Activated naive CD8-positive, alpha-beta T cell treated with anti-CD3 and anti-CD28 coated beads for 36 hours (primary cell): Measurements from ENCODE around the gene LSM14B. TPM values are rescaled to one million over a fixed set of nuclear protein-coding genes. Genes with fewer than 3 reads are reported as not detected.

Experiments
- DNase-seq: peaks from one replicate; pipeline ENCODE4 v3.0.0; 2021
- H3K27ac Mint-ChIP-seq: one replicate; pipeline ENCODE4 v1.8.0; 2022; ENCODE audit warnings: mild to moderate bottlenecking, moderate library complexity, mixed read lengths
- H3K27me3 Mint-ChIP-seq: one replicate; pipeline ENCODE4 v1.8.0; 2022; ENCODE audit warnings: mild to moderate bottlenecking, mixed read lengths
- H3K36me3 Mint-ChIP-seq: one replicate; pipeline ENCODE4 v1.8.0; 2021; ENCODE audit warnings: mild to moderate bottlenecking, mixed read lengths
- H3K4me1 Mint-ChIP-seq: one replicate; pipeline ENCODE4 v1.8.0; 2021; ENCODE audit warnings: mixed read lengths
- H3K4me3 Mint-ChIP-seq: one replicate; pipeline ENCODE4 v1.8.0; 2022; ENCODE audit warnings: mild to moderate bottlenecking, moderate library complexity, mixed read lengths
- H3K9me3 Mint-ChIP-seq: one replicate; pipeline ENCODE4 v1.8.0; 2022; ENCODE audit warnings: mixed read lengths
- total RNA-seq, 2 experiments: library from RNA; stranded (reverse); gene quantifications; one replicate each; pipeline ENCODE4 v1.2.3, GENCODE V29; 2021

The LSM14B gene
- total RNA-seq, 2 experiments from 2014 or later: 32.8 to 34.5 TPM

DNA sequence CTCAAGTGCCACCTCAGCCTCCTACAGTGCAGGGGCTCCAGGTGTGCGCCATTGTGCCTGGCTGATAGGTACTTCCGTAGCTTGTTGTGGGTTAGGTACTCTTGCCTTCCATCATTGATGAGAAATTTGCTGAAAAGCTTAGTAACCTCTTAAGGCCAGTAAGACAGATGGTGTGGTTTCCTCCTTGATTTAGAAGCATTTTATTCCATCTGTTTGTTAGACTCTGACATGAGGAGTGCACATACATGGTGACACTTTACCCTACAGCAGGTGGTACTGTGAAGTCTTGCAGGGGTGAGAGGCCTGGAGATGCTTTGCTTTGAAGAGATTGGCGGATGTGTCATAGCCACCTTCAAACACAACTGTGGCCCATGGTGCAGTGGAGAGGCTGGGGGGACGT is 45.8 kb downstream of the LSM14B start:
- Mint-ChIP-seq H3K27ac (no peak overlapping the region), H3K27me3 (no peaks in the 10 kb centered on the region), H3K9me3 (no peaks in the 10 kb centered on the region), H3K4me3 (no peak overlapping the region), H3K36me3 (peaks cover 10% of the 10 kb centered on the region), H3K4me1 (no peaks in the 10 kb centered on the region)
- DNase-seq: no peak

DNA sequence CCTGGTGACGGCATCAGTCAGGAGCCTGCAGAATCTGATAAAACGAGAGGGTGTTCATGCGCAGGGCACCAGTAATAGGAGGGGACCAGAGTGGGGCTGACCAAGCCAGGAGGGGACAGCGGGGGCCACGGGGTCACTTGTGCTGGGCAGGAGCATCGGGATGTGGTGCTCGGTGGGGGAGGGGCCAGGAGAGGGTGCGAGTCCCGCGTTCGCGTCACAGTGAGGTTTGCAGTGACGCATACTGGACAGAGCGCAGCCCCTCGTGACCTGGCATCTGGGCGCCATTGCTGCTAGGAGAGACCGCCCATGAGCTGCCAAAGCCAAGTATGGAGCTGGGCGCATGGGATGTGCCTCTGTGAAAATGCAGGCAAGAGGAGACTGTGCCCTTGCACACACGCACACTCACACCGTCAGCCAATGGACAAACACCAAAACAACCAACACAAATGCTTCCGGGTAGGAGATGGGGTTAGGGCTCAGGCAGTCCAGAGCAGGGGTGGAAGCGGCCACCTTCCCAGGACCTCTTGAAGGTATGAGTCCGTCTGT is 46.7 kb downstream of the LSM14B start:
- H3K4me1 Mint-ChIP-seq: no peaks in the 10 kb centered on the region

DNA sequence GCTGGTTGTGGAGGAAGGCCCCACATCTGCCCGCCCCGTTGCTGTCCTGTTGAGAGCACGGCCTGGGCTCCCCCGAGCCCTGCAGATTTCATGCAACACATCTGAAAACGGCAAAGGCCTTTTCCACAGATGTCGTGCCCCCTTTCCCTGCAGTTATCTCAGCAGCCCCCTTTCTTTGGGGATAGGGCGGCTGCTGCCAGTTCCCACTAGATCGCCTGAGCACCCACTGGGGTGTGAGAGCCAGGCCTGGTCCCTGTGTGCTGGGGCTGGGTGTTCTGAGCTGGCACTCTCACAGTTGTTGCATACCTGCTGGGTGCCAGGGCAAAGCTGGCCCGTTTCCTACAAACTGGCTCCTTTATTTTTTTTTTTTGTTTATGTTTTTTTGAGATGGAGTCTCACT is 48.3 kb downstream of the LSM14B start:
- Mint-ChIP-seq H3K27ac (no peak overlapping the region), H3K4me3 (no peak overlapping the region), H3K9me3 (no peaks in the 10 kb centered on the region), H3K36me3 (peaks cover 10% of the 10 kb centered on the region), H3K4me1 (no peaks in the 10 kb centered on the region), H3K27me3 (no peaks in the 10 kb centered on the region)
- no peak for DNase-seq

More for the DNA sequence above, 46.7 kb downstream of the LSM14B start:
- DNase-seq: no peak
- H3K9me3 Mint-ChIP-seq: no peaks in the 10 kb centered on the region
- no peak overlapping the region for H3K27ac Mint-ChIP-seq
- H3K27me3 Mint-ChIP-seq: no peaks in the 10 kb centered on the region
- H3K36me3 Mint-ChIP-seq: peaks cover 10% of the 10 kb centered on the region
- H3K4me3 Mint-ChIP-seq: no peak overlapping the region

DNA sequence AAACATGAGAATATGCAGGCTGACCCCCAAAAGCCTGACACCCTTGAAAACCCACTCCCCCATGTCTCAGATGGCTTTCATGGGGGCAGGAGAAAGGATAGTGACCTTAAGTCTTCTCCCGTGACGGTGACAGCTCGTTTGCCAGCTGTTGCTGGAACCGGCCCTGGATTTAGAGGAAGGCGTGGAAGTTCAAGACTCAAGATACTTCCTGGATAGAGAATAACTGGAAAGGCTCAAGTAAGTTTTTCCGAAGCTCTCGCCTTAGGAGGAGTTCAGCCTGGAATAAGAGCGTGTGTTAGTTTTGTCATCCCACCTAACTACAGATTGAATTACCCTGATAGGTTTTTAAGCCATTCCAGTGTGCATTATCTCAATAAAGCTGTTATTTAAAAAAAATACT is 49.0 kb downstream of the LSM14B start:
- Mint-ChIP-seq H3K36me3 (peaks cover 10% of the 10 kb centered on the region), H3K27me3 (no peaks in the 10 kb centered on the region), H3K4me3 (no peak overlapping the region), H3K4me1 (no peaks in the 10 kb centered on the region), H3K27ac (no peak overlapping the region), H3K9me3 (no peaks in the 10 kb centered on the region)
- DNase-seq: no peak

GRCh38 chr20:62172666-62173065 is 50.4 kb downstream of the LSM14B start:
- Mint-ChIP-seq H3K36me3 (peaks cover 10% of the 10 kb centered on the region), H3K4me1 (no peaks in the 10 kb centered on the region), H3K27ac (no peak overlapping the region), H3K9me3 (no peaks in the 10 kb centered on the region), H3K4me3 (no peak overlapping the region), H3K27me3 (no peaks in the 10 kb centered on the region)
- DNase-seq: no peak

DNA sequence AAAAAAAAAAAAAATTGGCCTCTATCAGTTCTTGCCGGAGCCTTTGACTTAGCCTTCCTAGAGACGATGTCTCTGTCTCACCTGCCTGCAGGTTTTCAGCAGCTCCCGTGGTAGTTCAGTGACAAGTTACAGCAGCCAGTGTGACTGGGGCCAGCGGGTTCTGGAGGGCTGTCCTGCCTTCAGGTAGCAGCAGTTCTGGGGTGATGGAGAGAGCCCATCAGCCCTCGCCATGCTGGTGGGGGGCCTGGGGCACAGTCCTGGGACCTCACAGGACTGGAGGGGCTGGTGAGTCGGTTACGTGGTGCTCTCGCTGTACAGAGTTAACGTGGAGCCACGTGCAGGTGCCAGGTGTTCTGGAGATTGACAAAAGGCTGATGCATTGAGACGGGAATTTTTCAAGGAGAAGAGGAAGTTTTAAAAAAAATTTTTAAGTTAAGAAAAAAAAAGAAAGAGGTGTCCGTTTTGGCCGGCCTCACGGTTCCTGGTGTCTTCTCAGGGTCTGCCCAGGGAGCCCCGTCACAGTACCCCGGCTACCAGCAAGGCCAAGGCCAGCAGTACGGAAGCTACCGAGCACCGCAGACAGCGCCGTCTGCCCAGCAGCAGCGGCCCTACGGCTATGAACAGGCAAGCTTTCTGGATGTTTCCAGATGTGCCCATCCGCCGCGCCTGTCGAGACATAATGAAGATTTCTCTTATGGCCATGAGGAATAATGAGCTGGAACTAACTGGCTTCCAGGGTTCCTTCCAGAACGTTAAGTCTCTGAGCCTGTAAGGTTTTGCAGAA is 51.9 kb downstream of the LSM14B start:
- DNase-seq: no peak
- Mint-ChIP-seq H3K27me3 (no peaks in the 10 kb centered on the region), H3K36me3 (peaks cover 8% of the 10 kb centered on the region), H3K27ac (no peak overlapping the region), H3K4me3 (no peak overlapping the region), H3K9me3 (no peaks in the 10 kb centered on the region), H3K4me1 (no peaks in the 10 kb centered on the region)

DNA sequence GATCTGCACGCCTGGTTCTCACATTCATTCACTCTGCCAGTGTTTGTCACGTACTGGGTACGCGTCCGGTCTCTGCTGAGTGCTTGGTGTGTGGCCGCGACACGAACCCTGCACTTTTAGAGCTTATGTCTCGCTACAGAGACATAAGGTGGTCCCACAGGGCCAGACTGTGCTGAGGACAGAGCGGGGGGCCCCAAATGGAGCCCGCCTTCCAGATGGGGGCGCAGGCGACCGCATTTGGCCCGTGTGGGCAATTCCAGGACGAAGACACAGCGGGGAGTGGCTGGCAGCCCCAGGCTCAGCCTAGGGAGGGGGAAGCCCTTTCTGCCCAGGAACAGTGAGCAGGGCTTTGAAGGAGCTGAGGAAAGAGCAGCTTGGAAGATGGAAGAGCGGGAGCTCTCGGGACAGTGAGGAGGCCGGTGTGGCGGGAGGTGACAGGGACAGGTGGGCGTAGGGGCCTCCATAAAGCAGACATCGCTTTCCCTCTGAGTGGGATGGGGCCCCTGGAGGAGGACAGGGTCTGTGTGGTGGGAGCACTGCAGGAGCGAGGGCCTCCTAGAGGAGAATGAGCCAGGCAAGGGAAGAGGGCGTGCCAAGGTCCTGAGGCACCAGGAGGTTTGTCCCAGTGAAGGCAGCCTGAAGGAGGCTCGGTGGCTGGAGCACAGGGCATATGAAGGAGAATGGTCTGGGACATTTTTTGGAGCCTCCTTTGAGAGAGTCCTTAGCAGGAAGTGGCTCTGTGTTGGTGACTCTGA is 52.8 kb downstream of the LSM14B start:
- peaks cover 9% of the 10 kb centered on the region for H3K36me3 Mint-ChIP-seq
- no peak for DNase-seq
- no peaks in the 10 kb centered on the region for H3K27me3 Mint-ChIP-seq
- no peaks in the 10 kb centered on the region for H3K9me3 Mint-ChIP-seq
- H3K4me3 Mint-ChIP-seq: no peak overlapping the region
- H3K27ac Mint-ChIP-seq: no peak overlapping the region
- H3K4me1 Mint-ChIP-seq: no peaks in the 10 kb centered on the region

- H3K9me3 Mint-ChIP-seq: no peaks in the 10 kb centered on the region
- DNase-seq: no peak
- H3K36me3 Mint-ChIP-seq: peaks cover 9% of the 10 kb centered on the region
- H3K4me3 Mint-ChIP-seq: no peak overlapping the region
- no peak overlapping the region for H3K27ac Mint-ChIP-seq
- H3K4me1 Mint-ChIP-seq: no peaks in the 10 kb centered on the region
- no peaks in the 10 kb centered on the region for H3K27me3 Mint-ChIP-seq
Observed at GRCh38 chr20:62175711-62176110, 53.4 kb downstream of the LSM14B start.

DNA sequence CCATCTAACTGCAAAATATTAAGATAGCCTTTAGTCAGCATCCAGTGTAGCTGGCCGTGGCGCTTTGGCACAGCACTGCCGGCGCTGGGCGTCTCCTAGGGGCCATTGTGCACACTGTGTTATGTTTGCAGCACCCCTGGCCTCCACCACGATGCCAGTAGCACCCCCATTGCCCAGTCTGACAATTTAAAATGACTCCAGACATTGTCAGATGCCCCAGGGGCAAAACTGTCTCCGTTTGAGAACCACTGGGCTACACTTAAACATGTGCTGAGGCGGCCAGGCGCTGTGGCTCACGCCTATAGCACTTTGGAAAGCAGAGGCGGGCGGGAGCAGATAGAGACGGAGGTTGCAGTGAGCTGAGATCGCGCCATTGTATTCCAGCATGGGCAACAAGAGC is 54.6 kb downstream of the LSM14B start:
- DNase-seq: no peak
- Mint-ChIP-seq H3K27ac (no peak overlapping the region), H3K4me3 (no peak overlapping the region), H3K36me3 (peaks cover 12% of the 10 kb centered on the region), H3K9me3 (no peaks in the 10 kb centered on the region), H3K27me3 (no peaks in the 10 kb centered on the region), H3K4me1 (peaks cover 3% of the 10 kb centered on the region)

DNA sequence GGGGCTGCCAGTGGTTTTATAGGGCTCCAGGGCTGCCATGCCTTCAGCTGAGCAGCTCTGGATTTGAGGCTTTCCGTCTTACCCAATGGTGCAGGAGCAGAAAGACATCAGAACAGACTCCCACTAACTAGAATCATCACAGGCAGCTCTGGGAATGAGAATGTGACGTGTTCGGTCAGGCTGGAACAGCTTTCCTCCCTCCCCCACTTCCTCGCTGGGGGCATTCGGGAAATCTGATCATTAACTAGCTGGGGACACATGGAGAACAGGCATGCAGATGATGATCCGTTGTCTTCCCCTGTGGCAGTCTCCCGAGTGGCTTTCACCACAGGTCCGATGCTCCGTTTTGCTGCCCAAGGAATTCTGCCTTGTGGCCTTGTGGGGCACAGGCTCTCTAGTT is 55.0 kb downstream of the LSM14B start:
- no peak for DNase-seq
- Mint-ChIP-seq H3K27me3 (no peaks in the 10 kb centered on the region), H3K27ac (no peak overlapping the region), H3K9me3 (no peaks in the 10 kb centered on the region), H3K4me3 (no peak overlapping the region), H3K4me1 (peaks cover 6% of the 10 kb centered on the region), H3K36me3 (peaks cover 16% of the 10 kb centered on the region)

GRCh38 chr20:62178316-62179161 is 56.3 kb downstream of the LSM14B start:
- Mint-ChIP-seq H3K9me3 (no peaks in the 10 kb centered on the region), H3K27ac (no peak overlapping the region), H3K4me3 (no peak overlapping the region), H3K36me3 (peaks cover 19% of the 10 kb centered on the region), H3K27me3 (no peaks in the 10 kb centered on the region), H3K4me1 (peaks cover 7% of the 10 kb centered on the region)
- DNase-seq: no peak

DNA sequence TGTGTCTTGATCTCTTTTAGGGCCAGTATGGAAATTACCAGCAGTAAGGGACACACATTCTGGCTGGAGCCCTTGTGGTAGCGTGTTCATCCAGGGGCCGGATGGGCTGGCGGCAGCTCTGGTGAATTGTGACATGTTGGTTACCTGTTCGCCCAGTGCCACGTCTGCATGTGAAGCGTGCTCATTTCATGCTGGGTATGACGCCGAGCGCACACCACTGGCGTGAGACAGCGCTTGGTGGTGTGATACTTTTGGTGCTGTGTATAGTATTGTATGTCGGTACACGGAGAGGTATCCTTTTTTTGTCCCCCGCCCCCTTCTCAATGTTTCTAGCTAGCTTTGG is 56.9 kb downstream of the LSM14B start:
- peaks cover 20% of the 10 kb centered on the region for H3K36me3 Mint-ChIP-seq
- DNase-seq: no peak
- H3K27me3 Mint-ChIP-seq: no peaks in the 10 kb centered on the region
- H3K4me1 Mint-ChIP-seq: peaks cover 13% of the 10 kb centered on the region
- H3K4me3 Mint-ChIP-seq: no peak overlapping the region
- no peak overlapping the region for H3K27ac Mint-ChIP-seq
- H3K9me3 Mint-ChIP-seq: no peaks in the 10 kb centered on the region

GRCh38 chr20:62181808-62182207 is 59.5 kb downstream of the LSM14B start:
- peak overlapping the region; percentile 90 for H3K27ac Mint-ChIP-seq
- H3K36me3 Mint-ChIP-seq: peaks cover 18% of the 10 kb centered on the region
- no peak for DNase-seq
- peak overlapping the region; percentile 94 for H3K4me3 Mint-ChIP-seq
- H3K4me1 Mint-ChIP-seq: peaks cover 27% of the 10 kb centered on the region
- H3K9me3 Mint-ChIP-seq: no peaks in the 10 kb centered on the region
- no peaks in the 10 kb centered on the region for H3K27me3 Mint-ChIP-seq

DNA sequence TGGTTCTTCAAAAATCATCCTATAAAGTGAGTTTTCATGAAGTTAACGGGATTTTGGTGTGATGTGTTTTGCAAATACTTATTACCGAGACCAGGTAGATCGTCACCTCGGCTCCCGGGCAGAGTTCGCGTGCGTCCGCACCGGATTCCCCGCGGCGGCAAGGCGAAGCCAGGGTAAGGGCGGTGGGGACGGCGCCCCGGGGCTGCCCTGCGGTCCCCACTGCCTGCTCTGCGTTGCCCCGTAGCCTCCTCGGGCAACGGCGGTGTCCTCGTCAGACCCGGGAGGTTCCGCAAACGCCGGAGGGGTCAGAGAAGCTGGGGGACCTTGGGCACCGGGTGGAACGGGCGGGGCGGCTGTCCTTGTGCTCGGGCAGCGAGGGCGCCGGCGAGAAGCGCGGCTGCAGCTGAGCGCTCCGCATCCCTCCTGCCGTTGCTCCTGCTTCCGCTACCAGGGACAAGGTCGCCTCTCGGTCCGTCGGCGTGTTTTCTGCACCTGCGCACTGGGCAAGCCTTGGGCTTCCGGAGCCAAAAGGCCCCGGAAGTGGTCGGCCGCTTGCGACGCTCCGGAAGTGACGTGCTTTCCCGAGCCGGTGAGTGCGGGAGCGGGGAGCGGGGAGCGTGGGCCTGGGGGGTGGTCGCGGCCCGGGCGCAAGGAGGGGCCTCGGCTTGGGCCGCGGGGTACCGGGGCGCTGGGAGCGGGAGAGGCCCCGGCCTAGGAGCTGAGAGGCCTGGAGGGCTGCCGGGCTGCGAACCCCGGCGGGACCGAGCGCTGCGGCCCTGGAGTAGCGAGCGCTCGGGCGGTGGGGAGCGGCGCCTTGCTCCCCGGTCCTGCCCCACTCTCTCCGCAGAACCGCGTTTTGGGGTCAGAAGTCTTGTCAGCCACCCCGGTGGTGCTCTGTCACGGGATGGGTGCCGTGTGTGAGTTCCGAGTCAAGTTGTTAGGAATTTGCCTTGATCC is 60.5 kb downstream of the LSM14B start, which contains the start of gene MTG2:
Gene MTG2 (plus strand): TSS at position 560 of the 957 bp plus-strand sequence. CDS start 10,393 bp downstream, outside the sequence.
- Mint-ChIP-seq H3K36me3 (peaks cover 18% of the 10 kb centered on the region), H3K27ac (peak within 1 kb of the TSS; percentile 90), H3K27me3 (no peaks in the 10 kb centered on the region), H3K4me1 (peaks cover 30% of the 10 kb centered on the region), H3K4me3 (peak within 1 kb of the TSS; percentile 94), H3K9me3 (no peaks in the 10 kb centered on the region)
- peak; percentile 94 for DNase-seq
